Esophagus muscularis mucosa (tissue), 4 donors: ENCODE measurements around the gene PHF5A. TPM values are rescaled to one million over a fixed set of nuclear protein-coding genes. Genes with fewer than 3 reads are reported as not detected.

Experiments used
- DNase-seq: peaks from one replicate; pipeline ENCODE4 v3.0.0-alpha.2; 2017; ENCODE audit errors: extremely low spot score
- H3K27ac ChIP-seq, 4 donors: fragments of 200-600 bp; sonication (generic); replicated peaks in 1 of 4; 1 replicate in 3 of 4; 2 replicates in 1 of 4; pipeline ENCODE4 v1.5.1; 2016 to 2019; ENCODE audit warnings: mild to moderate bottlenecking in 1 of 4
- H3K27me3 ChIP-seq, 4 donors: fragments of 200-600 bp; sonication (generic); one replicate each; pipeline versions ENCODE4 v1.5.1 to v1.6.0; 2016 to 2019
- H3K36me3 ChIP-seq, 4 donors: fragments of 200-600 bp; sonication (generic); one replicate each; pipeline ENCODE4 v1.5.1; 2016 to 2019
- H3K4me1 ChIP-seq, 4 donors: fragments of 200-600 bp; sonication (generic); one replicate each; pipeline ENCODE4 v1.5.1; 2016 to 2019
- H3K4me3 ChIP-seq, 4 donors: fragments of 200-600 bp; sonication (generic); 1 replicate in 2 of 4; 2 replicates in 2 of 4; pipeline ENCODE4 v1.5.1; 2016 to 2019; ENCODE audit warnings: mild to moderate bottlenecking in 4 of 4, moderate library complexity in 1 of 4
- H3K9me3 ChIP-seq, 4 donors: fragments of 200-600 bp; sonication (generic); 1 replicate in 3 of 4; 2 replicates in 1 of 4; pipeline ENCODE4 v1.5.1; 2016 to 2019
- CTCF ChIP-seq, 3 experiments: fragments of 200-600 bp in 2 of 3; fragments of 450-650 bp in 1 of 3; sonication (generic) in 2 of 3; IDR thresholded peaks; one replicate each; pipeline ENCODE4 v1.5.1; 2017 to 2019; ENCODE audit warnings: antibody characterized with exemption in 3 of 3, mild to moderate bottlenecking in 2 of 3, moderate library complexity in 1 of 3
- EP300 ChIP-seq: sonication (generic); formaldehyde crosslinking; IDR thresholded peaks from one replicate; pipeline ENCODE4 v1.6.1; 2017; ENCODE audit warnings: antibody characterized with exemption
- POLR2A ChIP-seq: fragments of 450-650 bp; IDR thresholded peaks from one replicate; pipeline ENCODE4 v1.6.1; 2017; ENCODE audit warnings: antibody characterized with exemption, moderate library complexity, mild to moderate bottlenecking, low read depth
- POLR2AphosphoS5 ChIP-seq, 2 donors: sonication (generic); formaldehyde crosslinking; IDR thresholded peaks; one replicate each; pipeline ENCODE4 v1.6.1; 2017; ENCODE audit warnings: antibody characterized with exemption in 2 of 2
- WGBS: methylation state at CpG from one replicate; pipeline ENCODE4 v1.1.5; 2018; 5-methylcytosine and 5-hydroxymethylcytosine counted together
- intact Hi-C: fragments of 100-400 bp; cut with DNase I; formaldehyde crosslinking; loops from one replicate; pipeline ENCODE4 v1.15.1; 2023
- total RNA-seq, 4 donors: library from RNA; depleted of rRNA; stranded (reverse); fragments of >200 nt; gene quantifications; one replicate each; pipeline versions ENCODE4 v1.1.0 to v1.2.1, GENCODE V29; 2016

The PHF5A gene
- total RNA-seq, 4 donors from 2014 or later = 36.5 to 46.1 (median 42.2) TPM

GRCh38 chr22:41429951-41430332 lies 38.5 kb downstream of the PHF5A start:
- Histone ChIP-seq H3K4me3 (no peak overlapping the region), H3K9me3 (no peaks in the 10 kb centered on the region), H3K27ac (peak overlapping the region in 1 of 4 donors; percentile 31), H3K27me3 (no peaks in the 10 kb centered on the region), H3K36me3 (peaks cover 3 to 75% (median 67%) of the 10 kb centered on the region in 4 donors), H3K4me1 (peaks cover 16 to 36% (median 31%) of the 10 kb centered on the region in 4 donors)
- intact Hi-C loops = no loop called here
- no peak for DNase-seq
- WGBS = 97% methylated on average over 8 of the region's 8 CpGs
- TF ChIP-seq CTCF (IDR thresholded peaks at IDR 0.05) (no peak), POLR2AphosphoS5 (IDR thresholded peaks at IDR 0.05) (no peak), POLR2A (no peak), EP300 (no peak)

GRCh38 chr22:41429232-41429950 lies 39.1 kb downstream of the PHF5A start:
- Histone ChIP-seq H3K36me3 (peaks cover 0 to 75% (median 67%) of the 10 kb centered on the region in 4 donors), H3K4me1 (peaks cover 11 to 30% (median 26%) of the 10 kb centered on the region in 4 donors), H3K9me3 (no peaks in the 10 kb centered on the region), H3K4me3 (no peak overlapping the region), H3K27ac (peak overlapping the region in 3 of 4 donors; percentile 31 to 35 (median 33)), H3K27me3 (no peaks in the 10 kb centered on the region)
- 91% methylated on average over 12 of the region's 13 CpGs for WGBS
- intact Hi-C loops = no loop called here
- TF ChIP-seq POLR2AphosphoS5 (IDR thresholded peaks at IDR 0.05) (no peak), EP300 (no peak), POLR2A (no peak), CTCF (IDR thresholded peaks at IDR 0.05) (no peak)
- no peak for DNase-seq

GRCh38 chr22:41425660-41426365 lies 42.7 kb downstream of the PHF5A start:
- Histone ChIP-seq H3K36me3 (peaks cover 0 to 60% (median 52%) of the 10 kb centered on the region in 4 donors), H3K27me3 (no peaks in the 10 kb centered on the region), H3K9me3 (no peaks in the 10 kb centered on the region), H3K27ac (no peak overlapping the region), H3K4me1 (no peaks in the 10 kb centered on the region), H3K4me3 (no peak overlapping the region)
- intact Hi-C loops = no loop called here
- DNase-seq = no peak
- TF ChIP-seq POLR2AphosphoS5 (IDR thresholded peaks at IDR 0.05) = no peak
- TF ChIP-seq CTCF (IDR thresholded peaks at IDR 0.05) = no peak
- no peak for TF ChIP-seq EP300
- TF ChIP-seq POLR2A = no peak
- 79% methylated on average over 9 of the region's 9 CpGs for WGBS

- intact Hi-C loops = loop anchor here (2.0 kb wide), 1 partner anchor 20 kb away; no protein-coding TSS in a partner anchor
- Histone ChIP-seq H3K9me3 (no peaks in the 10 kb centered on the region), H3K27me3 (no peaks in the 10 kb centered on the region), H3K27ac (peak overlapping the region; percentile 93 to 100 (median 99)), H3K36me3 (peaks cover 0 to 11% (median 8%) of the 10 kb centered on the region in 4 donors), H3K4me1 (peaks cover 45 to 64% (median 58%) of the 10 kb centered on the region in 4 donors), H3K4me3 (no peak overlapping the region)
- 87% methylated on average over 9 of the region's 9 CpGs for WGBS
- no peak for DNase-seq
- no peak for TF ChIP-seq POLR2A
- TF ChIP-seq POLR2AphosphoS5 (IDR thresholded peaks at IDR 0.05) = no peak
- TF ChIP-seq EP300 = no peak
- no peak for TF ChIP-seq CTCF (IDR thresholded peaks at IDR 0.05)
Measured at GRCh38 chr22:41418717-41419116, 49.8 kb downstream of the PHF5A start.
